ENCODE results near the gene NAB1. TPM values are rescaled to one million over a fixed set of nuclear protein-coding genes. Genes with fewer than 3 reads are reported as not detected.

The NAB1 gene
- total and polyA plus RNA-seq, 4 donors = 5.8 to 31.0 (median 18.7) TPM

DNA sequence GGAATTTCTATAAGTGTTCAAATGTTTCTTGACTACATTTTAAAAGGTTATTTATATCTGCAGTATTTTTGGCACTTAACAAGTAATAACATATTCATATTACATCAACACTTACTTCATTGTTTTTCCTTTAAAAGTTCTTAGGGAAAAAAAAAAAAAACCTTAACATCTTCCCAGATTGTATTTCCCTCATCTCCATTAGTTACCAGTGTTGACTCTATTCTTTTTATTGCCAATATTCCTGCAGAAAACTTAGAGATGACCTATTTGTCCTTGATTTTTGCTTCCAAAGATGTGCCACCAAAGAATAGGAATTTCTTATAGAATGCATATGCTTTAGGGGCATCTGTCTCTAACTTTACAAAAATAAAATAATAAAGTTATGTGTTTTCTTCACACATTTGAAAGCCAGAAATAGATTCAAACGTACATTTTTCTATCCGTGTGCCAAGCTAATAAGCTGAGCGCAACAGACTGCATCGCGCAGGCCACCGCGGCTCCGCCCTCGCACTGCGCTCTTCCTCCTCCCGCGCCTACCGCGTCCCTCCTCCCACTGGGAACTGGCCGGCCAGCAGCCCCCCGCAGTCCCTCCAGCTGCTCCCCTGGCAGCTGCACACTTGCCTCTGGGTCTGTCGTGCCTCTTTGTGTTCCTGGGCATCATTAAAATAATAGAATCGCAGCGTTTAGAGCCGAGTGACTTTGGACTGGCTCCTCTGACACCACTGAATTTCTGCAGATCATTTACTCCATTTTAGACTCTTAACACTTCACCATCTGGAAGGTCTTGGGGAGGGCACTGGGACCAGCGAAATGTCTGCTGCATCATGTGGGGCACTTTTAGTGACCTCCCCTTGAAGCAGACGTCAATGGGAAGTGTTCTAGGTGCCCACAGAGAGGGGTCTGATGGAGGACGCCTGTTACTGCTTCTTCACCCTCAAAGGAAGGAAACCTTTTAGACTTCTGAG, 21.2 kb upstream of the NAB1 start (continued):
- TF ChIP-seq, protein P1, sequence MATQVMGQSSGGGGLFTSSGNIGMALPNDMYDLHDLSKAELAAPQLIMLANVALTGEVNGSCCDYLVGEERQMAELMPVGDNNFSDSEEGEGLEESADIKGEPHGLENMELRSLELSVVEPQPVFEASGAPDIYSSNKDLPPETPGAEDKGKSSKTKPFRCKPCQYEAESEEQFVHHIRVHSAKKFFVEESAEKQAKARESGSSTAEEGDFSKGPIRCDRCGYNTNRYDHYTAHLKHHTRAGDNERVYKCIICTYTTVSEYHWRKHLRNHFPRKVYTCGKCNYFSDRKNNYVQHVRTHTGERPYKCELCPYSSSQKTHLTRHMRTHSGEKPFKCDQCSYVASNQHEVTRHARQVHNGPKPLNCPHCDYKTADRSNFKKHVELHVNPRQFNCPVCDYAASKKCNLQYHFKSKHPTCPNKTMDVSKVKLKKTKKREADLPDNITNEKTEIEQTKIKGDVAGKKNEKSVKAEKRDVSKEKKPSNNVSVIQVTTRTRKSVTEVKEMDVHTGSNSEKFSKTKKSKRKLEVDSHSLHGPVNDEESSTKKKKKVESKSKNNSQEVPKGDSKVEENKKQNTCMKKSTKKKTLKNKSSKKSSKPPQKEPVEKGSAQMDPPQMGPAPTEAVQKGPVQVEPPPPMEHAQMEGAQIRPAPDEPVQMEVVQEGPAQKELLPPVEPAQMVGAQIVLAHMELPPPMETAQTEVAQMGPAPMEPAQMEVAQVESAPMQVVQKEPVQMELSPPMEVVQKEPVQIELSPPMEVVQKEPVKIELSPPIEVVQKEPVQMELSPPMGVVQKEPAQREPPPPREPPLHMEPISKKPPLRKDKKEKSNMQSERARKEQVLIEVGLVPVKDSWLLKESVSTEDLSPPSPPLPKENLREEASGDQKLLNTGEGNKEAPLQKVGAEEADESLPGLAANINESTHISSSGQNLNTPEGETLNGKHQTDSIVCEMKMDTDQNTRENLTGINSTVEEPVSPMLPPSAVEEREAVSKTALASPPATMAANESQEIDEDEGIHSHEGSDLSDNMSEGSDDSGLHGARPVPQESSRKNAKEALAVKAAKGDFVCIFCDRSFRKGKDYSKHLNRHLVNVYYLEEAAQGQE (IDR thresholded peaks at IDR 0.05) = no peak
- TF ChIP-seq, protein P2, sequence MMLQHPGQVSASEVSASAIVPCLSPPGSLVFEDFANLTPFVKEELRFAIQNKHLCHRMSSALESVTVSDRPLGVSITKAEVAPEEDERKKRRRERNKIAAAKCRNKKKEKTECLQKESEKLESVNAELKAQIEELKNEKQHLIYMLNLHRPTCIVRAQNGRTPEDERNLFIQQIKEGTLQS (IDR thresholded peaks at IDR 0.05) = no peak
- TF ChIP-seq FOXA1 (IDR thresholded peaks at IDR 0.05) (no peak), TAF1 (conservative IDR thresholded peaks at IDR 0.05) (no peak), JUND (IDR thresholded peaks at IDR 0.05) (no peak), RXRA (IDR thresholded peaks at IDR 0.05) (no peak), GABPA (IDR thresholded peaks at IDR 0.05 in 1 of 2, conservative IDR thresholded peaks at IDR 0.05 in 1 of 2) (no peak), SP1 (IDR thresholded peaks at IDR 0.05) (no peak)

DNA sequence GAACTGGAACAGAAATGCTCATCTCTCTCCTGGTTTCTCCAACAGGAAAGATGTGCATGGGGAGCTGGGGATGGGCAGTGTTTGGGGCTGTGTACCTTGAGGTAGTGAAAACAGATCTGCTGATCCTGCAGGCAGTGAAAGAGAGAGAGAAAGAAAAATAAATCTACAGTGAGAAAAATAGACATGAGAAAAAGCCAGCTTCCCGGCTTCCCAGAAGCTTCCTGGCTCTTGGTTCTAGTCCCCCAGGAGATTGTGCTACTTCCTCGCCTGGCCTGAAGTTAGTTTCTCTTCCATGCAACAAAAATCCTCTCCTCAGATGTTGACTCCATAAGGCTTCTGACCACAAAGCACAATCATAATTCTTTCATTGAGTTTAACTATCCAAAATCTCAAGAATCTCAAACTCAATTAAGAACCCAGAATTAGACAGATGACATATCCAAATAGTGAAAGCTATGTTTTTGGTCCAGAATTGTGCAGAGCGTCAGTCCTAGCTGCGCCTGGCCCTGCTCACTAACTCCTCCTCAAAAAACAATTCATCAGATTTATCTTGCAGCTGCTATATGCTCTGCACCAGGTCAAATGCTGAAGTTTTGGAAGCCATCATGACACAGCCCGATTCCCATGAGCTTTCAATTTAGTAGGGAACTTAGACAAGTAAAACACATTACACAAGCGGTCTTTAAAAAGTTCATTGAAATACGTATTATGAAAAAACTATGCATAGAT, 20.1 kb upstream of the NAB1 start:
- no peak overlapping the region for H3K9ac ChIP-seq (ENCODE audit: low read depth in 1 of 2, low read length in 2 of 2)
- no peaks in the 10 kb centered on the region for H3K36me3 ChIP-seq (ENCODE audit: control insufficient read depth in 4 of 4, insufficient read depth in 3 of 4, low read depth in 1 of 4, low read length in 3 of 4)
- TF ChIP-seq FOXA2 (IDR thresholded peaks at IDR 0.05) = no peak
- TF ChIP-seq, protein P2 (IDR thresholded peaks at IDR 0.05) = no peak
- TF ChIP-seq SP1 (IDR thresholded peaks at IDR 0.05) = no peak
- no peak for TF ChIP-seq GABPA (IDR thresholded peaks at IDR 0.05 in 1 of 2, conservative IDR thresholded peaks at IDR 0.05 in 1 of 2)
- TF ChIP-seq JUND (IDR thresholded peaks at IDR 0.05) = no peak
- no peak for TF ChIP-seq HNF4G (IDR thresholded peaks at IDR 0.05)
- no peak for TF ChIP-seq TAF1 (conservative IDR thresholded peaks at IDR 0.05)
- TF ChIP-seq YY1 (IDR thresholded peaks at IDR 0.05) = no peak
- TF ChIP-seq, protein P3, sequence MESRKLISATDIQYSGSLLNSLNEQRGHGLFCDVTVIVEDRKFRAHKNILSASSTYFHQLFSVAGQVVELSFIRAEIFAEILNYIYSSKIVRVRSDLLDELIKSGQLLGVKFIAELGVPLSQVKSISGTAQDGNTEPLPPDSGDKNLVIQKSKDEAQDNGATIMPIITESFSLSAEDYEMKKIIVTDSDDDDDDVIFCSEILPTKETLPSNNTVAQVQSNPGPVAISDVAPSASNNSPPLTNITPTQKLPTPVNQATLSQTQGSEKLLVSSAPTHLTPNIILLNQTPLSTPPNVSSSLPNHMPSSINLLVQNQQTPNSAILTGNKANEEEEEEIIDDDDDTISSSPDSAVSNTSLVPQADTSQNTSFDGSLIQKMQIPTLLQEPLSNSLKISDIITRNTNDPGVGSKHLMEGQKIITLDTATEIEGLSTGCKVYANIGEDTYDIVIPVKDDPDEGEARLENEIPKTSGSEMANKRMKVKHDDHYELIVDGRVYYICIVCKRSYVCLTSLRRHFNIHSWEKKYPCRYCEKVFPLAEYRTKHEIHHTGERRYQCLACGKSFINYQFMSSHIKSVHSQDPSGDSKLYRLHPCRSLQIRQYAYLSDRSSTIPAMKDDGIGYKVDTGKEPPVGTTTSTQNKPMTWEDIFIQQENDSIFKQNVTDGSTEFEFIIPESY (IDR thresholded peaks at IDR 0.05) = no peak
- TF ChIP-seq, protein P1 (IDR thresholded peaks at IDR 0.05) = no peak
- no peak for TF ChIP-seq NR2F2 (IDR thresholded peaks at IDR 0.05)
- no peak for TF ChIP-seq RXRA (IDR thresholded peaks at IDR 0.05)
- TF ChIP-seq FOXA1 (IDR thresholded peaks at IDR 0.05) = no peak
- TF ChIP-seq EGR1 (IDR thresholded peaks at IDR 0.05; ENCODE audit: low read depth in 2 of 2) = no peak
- TF ChIP-seq, protein P4, sequence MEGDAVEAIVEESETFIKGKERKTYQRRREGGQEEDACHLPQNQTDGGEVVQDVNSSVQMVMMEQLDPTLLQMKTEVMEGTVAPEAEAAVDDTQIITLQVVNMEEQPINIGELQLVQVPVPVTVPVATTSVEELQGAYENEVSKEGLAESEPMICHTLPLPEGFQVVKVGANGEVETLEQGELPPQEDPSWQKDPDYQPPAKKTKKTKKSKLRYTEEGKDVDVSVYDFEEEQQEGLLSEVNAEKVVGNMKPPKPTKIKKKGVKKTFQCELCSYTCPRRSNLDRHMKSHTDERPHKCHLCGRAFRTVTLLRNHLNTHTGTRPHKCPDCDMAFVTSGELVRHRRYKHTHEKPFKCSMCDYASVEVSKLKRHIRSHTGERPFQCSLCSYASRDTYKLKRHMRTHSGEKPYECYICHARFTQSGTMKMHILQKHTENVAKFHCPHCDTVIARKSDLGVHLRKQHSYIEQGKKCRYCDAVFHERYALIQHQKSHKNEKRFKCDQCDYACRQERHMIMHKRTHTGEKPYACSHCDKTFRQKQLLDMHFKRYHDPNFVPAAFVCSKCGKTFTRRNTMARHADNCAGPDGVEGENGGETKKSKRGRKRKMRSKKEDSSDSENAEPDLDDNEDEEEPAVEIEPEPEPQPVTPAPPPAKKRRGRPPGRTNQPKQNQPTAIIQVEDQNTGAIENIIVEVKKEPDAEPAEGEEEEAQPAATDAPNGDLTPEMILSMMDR (IDR thresholded peaks at IDR 0.05; ENCODE audit: low read depth, low read length, missing input control) = no peak
- 91% methylated on average over 7 of the region's 7 CpGs for WGBS
- H3K4me3 ChIP-seq (ENCODE audit: low read depth in 1 of 3, low read length in 3 of 3) = no peak overlapping the region
- no peak overlapping the region for H3K27ac ChIP-seq (ENCODE audit: low read depth in 1 of 2, low read length in 2 of 2)
- no peaks in the 10 kb centered on the region for H3K9me3 ChIP-seq (ENCODE audit: control insufficient read depth in 4 of 4, low read length in 3 of 4)
- H3K27me3 ChIP-seq (ENCODE audit: control insufficient read depth in 4 of 4, insufficient read depth in 4 of 4, low read length in 3 of 4) = no peaks in the 10 kb centered on the region
- no peaks in the 10 kb centered on the region for H3K4me1 ChIP-seq (ENCODE audit: control insufficient read depth in 4 of 4, insufficient read depth in 4 of 4, low read length in 3 of 4)
- DNase-seq (ENCODE audit: low spot score) = no peak

Measured in liver (tissue), 9 donors.